Activated naive CD4-positive, alpha-beta T cell treated with anti-CD3 and anti-CD28 coated beads, Interleukin-2, amount 50 U/mL, for 24 hours (primary cell): ENCODE results near the gene CBX6.
A peak's percentile ranks its signal among the peaks of the same experiment; 100 is the strongest.
"Not testable (repeated sequence)": the region's sequence is repeated elsewhere in the genome, so short reads cannot be mapped to it uniquely, and the experiment has no call there.

Experiments used
- H3K27ac Mint-ChIP-seq: one replicate; pipeline ENCODE4 v1.8.0; 2021; ENCODE audit warnings: mild to moderate bottlenecking, mixed read lengths
- H3K27me3 Mint-ChIP-seq: one replicate; pipeline ENCODE4 v1.8.0; 2021; ENCODE audit warnings: mixed read lengths
- H3K36me3 Mint-ChIP-seq: one replicate; pipeline ENCODE4 v1.8.0; 2021; ENCODE audit warnings: mixed read lengths
- H3K4me1 Mint-ChIP-seq: one replicate; pipeline ENCODE4 v1.8.0; 2021; ENCODE audit warnings: mixed read lengths
- H3K4me3 Mint-ChIP-seq: one replicate; pipeline ENCODE4 v1.8.0; 2021; ENCODE audit warnings: mild to moderate bottlenecking, mixed read lengths
- H3K9me3 Mint-ChIP-seq: one replicate; pipeline ENCODE4 v1.8.0; 2021; ENCODE audit warnings: mixed read lengths

The CBX6 gene

DNA sequence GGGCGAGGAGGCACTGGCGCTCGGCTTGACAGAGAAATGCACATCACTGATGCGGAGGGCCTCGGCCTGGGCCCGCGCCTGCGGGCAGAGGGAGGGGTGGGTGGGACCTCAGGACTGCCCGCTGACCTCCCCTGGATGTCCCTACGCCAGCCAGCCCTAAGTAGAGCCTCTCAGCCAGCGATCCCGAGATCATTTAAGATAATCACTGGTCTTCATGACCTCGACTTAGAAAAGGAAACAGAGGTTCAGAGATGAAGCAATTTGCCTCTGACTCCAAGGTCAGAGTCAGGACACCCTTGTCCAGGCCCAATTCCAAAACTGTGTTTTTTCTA, 4.9 kb downstream of the CBX6 start:
- Mint-ChIP-seq H3K4me3 (no peak overlapping the region), H3K27ac (no peak overlapping the region), H3K27me3 (no peaks in the 10 kb centered on the region)

DNA sequence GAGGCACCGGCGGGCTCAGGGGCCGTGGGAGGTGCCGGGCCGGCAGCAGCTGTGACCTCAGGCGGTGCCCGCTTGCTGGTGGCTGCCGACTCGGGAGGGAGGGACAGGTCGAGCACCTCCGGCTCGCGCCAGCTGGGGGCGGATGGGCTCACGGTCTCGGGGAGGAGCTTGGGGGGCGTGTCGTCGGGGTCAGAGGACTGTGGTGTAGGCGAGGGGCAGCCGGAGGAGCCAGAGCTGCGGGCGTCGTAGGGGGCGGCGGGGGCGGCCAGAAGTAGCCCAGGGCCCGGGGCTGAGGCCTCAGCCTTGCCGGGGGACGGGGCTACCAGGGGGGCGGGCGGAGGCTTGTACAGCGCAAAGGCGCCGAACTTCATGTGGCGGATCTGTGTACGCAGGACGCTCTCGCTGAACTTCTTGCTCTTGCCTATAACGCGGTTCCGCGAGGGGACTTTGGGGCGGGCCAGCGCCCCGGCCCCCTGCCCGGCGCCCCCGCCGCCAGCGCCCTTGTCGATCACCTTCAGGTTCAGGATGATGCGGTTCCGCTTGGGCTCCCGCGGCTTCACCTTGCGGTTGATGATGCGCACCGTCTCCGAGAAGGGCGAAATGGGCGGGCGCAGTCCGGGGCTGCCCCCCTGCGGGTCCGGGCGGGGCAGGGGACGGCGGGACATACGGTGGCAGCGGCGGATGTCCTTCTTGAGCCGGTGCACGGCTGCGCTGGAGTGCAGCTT, 5.5 kb downstream of the CBX6 start:
- no peaks in the 10 kb centered on the region for H3K27me3 Mint-ChIP-seq
- H3K4me3 Mint-ChIP-seq, result no peak overlapping the region
- H3K4me1 Mint-ChIP-seq, result peaks cover 37% of the 10 kb centered on the region
- H3K9me3 Mint-ChIP-seq, result no peaks in the 10 kb centered on the region
- peaks cover 5% of the 10 kb centered on the region for H3K36me3 Mint-ChIP-seq
- H3K27ac Mint-ChIP-seq, result no peak overlapping the region

More for the DNA sequence above, 4.9 kb downstream of the CBX6 start:
- H3K36me3 Mint-ChIP-seq, result peaks cover 6% of the 10 kb centered on the region
- H3K9me3 Mint-ChIP-seq, result no peaks in the 10 kb centered on the region
- H3K4me1 Mint-ChIP-seq, result peaks cover 37% of the 10 kb centered on the region

DNA sequence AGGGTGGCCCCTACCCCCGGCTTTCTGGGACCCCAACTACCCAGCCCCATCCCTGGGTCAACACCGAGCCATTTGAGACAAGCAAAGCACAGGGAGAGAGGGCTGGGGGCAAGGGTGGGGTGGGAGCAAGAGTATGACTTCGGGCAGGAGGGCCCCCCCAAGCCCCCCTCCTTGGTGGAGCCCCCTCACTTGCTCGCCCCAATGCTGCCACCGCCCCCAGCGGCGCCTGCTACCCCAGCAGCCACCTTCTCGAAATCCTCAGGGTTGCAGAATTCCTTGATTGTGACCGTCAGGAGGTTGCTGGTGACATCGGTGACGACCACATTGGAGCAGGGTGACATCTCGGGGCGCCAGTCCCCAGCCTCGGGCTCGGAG, 6.0 kb downstream of the CBX6 start:
- Mint-ChIP-seq H3K4me3 (no peak overlapping the region), H3K27ac (no peak overlapping the region), H3K27me3 (no peaks in the 10 kb centered on the region), H3K4me1 (peaks cover 35% of the 10 kb centered on the region), H3K36me3 (peaks cover 4% of the 10 kb centered on the region), H3K9me3 (no peaks in the 10 kb centered on the region)

DNA sequence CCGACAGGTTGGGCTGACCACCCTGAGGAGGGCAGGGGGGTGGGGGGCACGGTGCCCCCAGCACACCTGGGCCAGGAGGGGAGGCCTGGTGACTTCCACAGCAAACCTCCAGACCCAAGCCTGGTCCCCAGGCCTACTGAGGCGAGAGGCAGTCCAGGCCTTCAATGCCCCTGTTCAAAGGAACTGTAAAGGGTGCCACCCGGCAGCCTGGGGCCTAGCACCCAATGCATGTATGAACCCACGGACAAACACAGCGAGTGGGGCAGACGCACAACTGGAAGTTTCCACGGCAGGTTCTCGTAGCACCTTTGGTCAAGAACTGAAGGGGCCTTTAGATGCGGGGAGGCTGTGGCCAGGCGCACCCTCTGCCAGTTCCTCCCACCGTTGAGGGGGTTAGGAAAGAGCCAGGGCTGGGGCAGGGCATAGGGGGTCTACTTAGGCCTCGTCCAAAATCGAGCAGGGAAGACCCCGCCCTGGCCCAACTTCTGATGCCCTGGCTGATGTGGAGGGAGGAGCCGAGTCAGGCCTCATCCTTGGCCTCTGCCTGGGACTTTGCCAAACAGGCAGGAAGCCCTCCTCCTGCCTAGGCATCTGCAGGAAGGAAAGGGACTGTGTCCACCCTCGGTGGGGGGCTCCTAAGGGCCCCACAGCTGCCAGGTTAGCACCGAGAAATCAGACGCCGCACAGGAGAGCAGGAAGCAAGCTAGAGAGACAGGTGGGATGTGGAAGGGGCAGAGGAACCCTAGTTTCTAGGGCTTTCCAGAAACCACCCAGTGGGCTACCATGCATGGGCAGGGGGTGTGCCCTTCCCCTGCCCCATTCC, 6.6 kb downstream of the CBX6 start:
- peak overlapping the region; percentile 59 for H3K27ac Mint-ChIP-seq

GRCh38 chr22:38864361-38865191, 7.4 kb downstream of the CBX6 start:
- H3K4me1 Mint-ChIP-seq, result peaks cover 24% of the 10 kb centered on the region
- no peak overlapping the region for H3K4me3 Mint-ChIP-seq
- no peaks in the 10 kb centered on the region for H3K27me3 Mint-ChIP-seq
- H3K36me3 Mint-ChIP-seq, result no peaks in the 10 kb centered on the region
- no peak overlapping the region for H3K27ac Mint-ChIP-seq
- H3K9me3 Mint-ChIP-seq, result no peaks in the 10 kb centered on the region

More for the DNA sequence above, 6.6 kb downstream of the CBX6 start:
- no peaks in the 10 kb centered on the region for H3K9me3 Mint-ChIP-seq
- H3K4me3 Mint-ChIP-seq, result no peak overlapping the region
- peaks cover 32% of the 10 kb centered on the region for H3K4me1 Mint-ChIP-seq
- no peaks in the 10 kb centered on the region for H3K27me3 Mint-ChIP-seq
- H3K36me3 Mint-ChIP-seq, result peaks cover 4% of the 10 kb centered on the region

DNA sequence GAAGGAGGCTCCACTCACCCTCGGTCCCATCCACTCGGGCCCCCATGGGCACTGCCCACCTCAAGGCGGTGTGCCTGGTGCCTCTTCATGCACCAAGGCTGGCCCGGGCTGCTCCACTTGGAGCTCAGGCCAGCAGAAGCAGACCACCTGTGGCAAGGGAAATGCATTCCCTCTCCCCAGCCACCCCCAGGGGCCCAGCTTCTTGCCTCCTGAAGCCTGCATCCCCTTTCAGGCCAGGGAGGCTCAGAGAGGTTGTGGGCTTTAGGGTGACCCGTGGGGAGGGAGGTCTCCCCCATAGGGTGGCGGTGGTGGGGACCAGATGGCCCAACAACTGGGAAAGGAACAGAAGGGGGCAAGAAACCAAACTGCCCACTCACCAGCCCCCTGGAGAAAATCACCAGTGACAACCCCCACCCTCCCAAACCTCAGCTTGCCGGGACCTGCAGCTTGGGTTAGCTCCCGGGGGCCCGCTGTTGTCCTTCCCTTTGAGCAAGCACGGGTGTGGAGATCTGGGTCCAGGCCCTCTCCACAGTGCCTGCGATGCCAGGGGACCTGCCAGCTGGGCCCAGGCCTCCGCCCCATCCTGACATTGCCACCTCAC, 8.4 kb downstream of the CBX6 start:
- Mint-ChIP-seq H3K9me3 (no peaks in the 10 kb centered on the region), H3K27ac (no peak overlapping the region), H3K4me3 (no peak overlapping the region), H3K4me1 (peaks cover 15% of the 10 kb centered on the region), H3K36me3 (no peaks in the 10 kb centered on the region), H3K27me3 (no peaks in the 10 kb centered on the region)

DNA sequence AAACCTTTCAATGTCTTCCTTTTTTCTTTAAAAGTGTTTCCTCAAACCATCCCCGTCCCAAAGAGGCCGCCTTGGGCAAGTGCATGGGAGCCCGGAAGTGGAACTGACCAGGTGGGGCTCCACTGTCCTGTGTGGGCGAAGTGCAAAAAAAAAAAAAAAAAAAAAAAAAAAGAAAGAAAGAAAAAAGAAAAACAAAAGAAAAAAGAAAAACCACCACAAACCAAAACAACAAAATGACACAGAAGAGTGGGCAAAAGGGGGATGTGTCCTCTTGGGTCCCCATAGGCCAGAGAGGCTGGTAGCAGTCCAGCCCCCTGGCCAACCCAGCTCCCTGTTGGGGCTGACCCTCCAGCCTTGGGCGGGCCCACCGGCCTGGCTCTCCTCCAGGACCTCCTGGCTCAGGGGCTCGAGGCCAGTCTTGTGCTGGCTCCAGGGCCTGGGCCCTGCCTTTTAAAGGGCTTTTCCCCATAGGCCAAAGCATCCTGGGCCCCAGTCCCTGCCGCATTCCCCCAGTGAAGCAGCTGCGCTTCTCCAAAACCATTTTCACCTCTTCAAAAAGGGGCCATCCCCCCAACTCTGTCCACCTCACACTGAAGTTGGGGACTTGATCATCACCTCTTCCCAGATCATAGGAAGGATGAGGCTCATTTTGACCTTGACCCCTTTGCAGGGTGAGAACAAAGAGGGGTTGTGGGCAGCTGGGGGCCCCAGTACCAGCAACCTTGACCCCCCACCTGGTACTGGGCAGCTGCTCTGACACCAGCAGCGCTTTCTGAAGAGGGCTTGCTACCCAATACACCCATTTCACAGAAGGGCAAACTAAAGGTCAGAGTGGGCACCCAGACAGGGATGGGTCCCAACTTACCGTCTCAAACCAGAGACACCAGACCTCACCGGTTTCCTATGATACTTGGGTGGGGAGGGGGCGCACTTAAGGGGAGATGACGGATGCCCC, 9.4 kb downstream of the CBX6 start:
- Mint-ChIP-seq H3K36me3 (no peaks in the 10 kb centered on the region), H3K27ac (peak overlapping the region; percentile 35), H3K9me3 (no peaks in the 10 kb centered on the region), H3K27me3 (no peaks in the 10 kb centered on the region), H3K4me3 (no peak overlapping the region), H3K4me1 (peaks cover 7% of the 10 kb centered on the region)

DNA sequence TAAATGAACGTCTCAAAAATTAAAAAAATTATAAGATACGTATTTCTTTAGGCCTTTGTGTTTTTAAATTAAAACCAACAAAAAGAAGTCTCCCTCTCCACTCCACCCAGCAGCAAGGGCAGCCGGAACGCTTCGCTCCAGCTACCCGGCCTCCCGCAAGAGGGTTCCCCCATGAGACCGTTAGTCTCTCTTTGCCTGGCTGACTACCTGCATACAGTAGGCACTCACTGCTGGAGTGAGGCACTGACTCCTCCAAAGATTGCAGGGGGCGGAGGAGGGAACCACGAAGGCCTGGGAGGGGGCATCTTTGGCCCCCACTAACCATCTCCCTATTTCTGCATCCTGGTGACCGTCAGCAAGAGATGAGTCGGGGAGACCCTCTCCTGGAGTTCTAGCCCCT, 10.1 kb downstream of the CBX6 start:
- H3K27ac Mint-ChIP-seq, result no peak overlapping the region
- no peak overlapping the region for H3K4me3 Mint-ChIP-seq
- no peaks in the 10 kb centered on the region for H3K36me3 Mint-ChIP-seq
- peaks cover 7% of the 10 kb centered on the region for H3K4me1 Mint-ChIP-seq
- H3K9me3 Mint-ChIP-seq, result no peaks in the 10 kb centered on the region
- no peaks in the 10 kb centered on the region for H3K27me3 Mint-ChIP-seq

DNA sequence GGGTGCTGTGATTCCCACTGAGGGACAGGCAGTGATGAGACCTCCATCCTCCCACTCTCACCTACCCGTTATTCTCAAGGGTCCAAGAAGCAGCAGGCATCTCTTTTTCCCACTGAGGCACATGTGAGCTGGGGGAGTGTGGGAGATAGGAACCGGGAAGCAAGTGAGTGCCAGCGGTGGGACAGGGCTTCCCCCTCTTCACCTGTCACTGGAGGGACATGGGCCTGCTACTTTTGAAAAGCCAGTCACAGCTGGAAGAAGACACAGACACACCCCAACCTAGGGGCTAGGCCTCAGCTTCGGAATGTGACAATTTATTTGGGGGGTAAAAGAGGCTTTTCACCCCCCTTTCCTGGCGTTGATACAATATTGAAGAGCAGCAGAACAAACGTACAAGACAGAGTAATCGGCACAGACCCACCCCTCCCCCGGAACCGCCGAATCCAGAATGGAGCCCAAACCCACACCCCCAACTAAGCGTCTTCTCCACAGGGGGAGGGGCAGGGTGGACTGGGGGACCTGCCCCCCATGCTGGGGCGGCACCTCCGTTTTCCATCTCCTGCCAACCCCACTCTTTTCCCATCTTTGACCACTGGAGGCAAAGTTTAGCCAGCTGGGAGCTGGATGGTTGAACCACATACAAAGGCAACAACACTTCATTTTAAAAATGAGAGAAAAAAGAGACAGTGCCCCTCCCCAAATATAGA, 10.7 kb downstream of the CBX6 start:
- H3K4me1 Mint-ChIP-seq, result peaks cover 7% of the 10 kb centered on the region
- no peaks in the 10 kb centered on the region for H3K27me3 Mint-ChIP-seq
- H3K36me3 Mint-ChIP-seq, result no peaks in the 10 kb centered on the region
- H3K9me3 Mint-ChIP-seq, result no peaks in the 10 kb centered on the region
- no peak overlapping the region for H3K4me3 Mint-ChIP-seq
- H3K27ac Mint-ChIP-seq, result no peak overlapping the region

GRCh38 chr22:38860283-38861169, 11.5 kb downstream of the CBX6 start:
- Mint-ChIP-seq H3K4me3 (no peak overlapping the region), H3K9me3 (no peaks in the 10 kb centered on the region), H3K27ac (no peak overlapping the region), H3K36me3 (no peaks in the 10 kb centered on the region), H3K27me3 (no peaks in the 10 kb centered on the region), H3K4me1 (peaks cover 7% of the 10 kb centered on the region)

DNA sequence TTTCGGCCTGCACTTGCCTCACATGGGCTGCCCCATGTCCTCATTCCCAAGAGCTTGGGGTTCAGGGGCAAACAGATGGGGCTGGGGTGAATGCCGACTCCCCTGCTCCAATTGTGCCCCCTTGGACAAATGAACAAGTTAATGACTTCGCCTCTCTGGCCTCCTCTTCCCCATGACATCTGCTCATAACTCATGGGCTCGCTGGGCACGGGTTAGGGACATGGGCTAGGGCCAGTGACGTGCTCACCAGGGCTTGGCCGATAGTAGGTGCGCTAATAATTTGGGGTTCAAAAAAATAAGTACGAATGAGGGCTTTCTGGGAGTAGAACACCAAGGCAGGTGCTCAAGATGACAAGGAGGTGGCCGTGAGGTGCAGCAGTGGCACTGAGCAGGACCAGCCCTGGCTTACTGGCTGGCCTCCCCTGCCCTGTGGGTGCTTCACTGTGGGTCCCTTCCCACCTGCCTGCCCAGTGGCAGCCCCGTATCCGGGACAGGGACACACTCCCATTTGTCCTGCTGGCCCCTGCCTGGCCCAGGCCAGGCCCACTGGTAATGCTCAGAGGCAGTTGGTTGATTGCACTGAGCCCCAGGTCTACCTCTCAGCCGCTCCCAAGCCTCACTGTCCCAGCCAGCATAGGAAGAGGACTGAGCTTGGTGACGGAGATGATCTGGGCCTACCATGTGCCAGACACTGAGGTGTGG, 12.3 kb downstream of the CBX6 start:
- no peaks in the 10 kb centered on the region for H3K9me3 Mint-ChIP-seq
- peaks cover 7% of the 10 kb centered on the region for H3K4me1 Mint-ChIP-seq
- H3K36me3 Mint-ChIP-seq, result no peaks in the 10 kb centered on the region
- H3K4me3 Mint-ChIP-seq, result no peak overlapping the region
- no peaks in the 10 kb centered on the region for H3K27me3 Mint-ChIP-seq
- peak overlapping the region; percentile 12 for H3K27ac Mint-ChIP-seq

- Mint-ChIP-seq H3K27me3 (no peaks in the 10 kb centered on the region), H3K4me3 (no peak overlapping the region), H3K27ac (no peak overlapping the region), H3K36me3 (no peaks in the 10 kb centered on the region), H3K4me1 (peaks cover 3% of the 10 kb centered on the region), H3K9me3 (no peaks in the 10 kb centered on the region)
Measured at GRCh38 chr22:38858492-38858891, 13.5 kb downstream of the CBX6 start.

DNA sequence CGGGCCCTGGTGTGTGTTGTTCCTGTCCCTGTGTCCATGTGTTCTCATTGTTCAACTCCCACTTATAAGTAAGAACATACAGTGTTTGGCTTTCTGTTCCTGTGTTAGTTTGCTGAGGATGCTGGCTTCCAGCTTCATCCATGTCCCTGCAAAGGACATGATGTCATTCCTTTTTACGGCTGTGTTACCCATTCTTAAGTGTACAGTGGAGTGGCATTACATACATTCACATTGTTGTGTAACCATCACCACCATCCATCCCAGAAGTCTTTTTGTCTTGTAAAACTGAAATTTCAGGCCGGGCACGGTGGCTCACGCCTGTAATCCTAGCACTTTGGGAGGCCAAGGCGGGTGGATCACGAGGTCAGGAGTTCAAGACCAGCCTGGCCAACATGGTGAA, 17.5 kb downstream of the CBX6 start:
- not testable (repeated sequence) for H3K27me3 Mint-ChIP-seq

More for the DNA sequence above, 17.5 kb downstream of the CBX6 start:
- not testable (repeated sequence) for H3K36me3 Mint-ChIP-seq, H3K9me3 Mint-ChIP-seq, H3K4me1 Mint-ChIP-seq, H3K4me3 Mint-ChIP-seq, H3K27ac Mint-ChIP-seq
